CD4-positive, alpha-beta T cell treated with Interleukin-6 for 4 hours (primary cell): ENCODE measurements around the gene SHC1.

Experiments
- DNase-seq: peaks from one replicate; pipeline ENCODE4 v3.0.0-alpha.2; 2020; ENCODE audit warnings: mixed read lengths

The SHC1 gene

GRCh38 chr1:155007251-155007828, 36.8 kb upstream of the SHC1 start:
- DNase-seq = no peak

GRCh38 chr1:155006601-155007101, 36.1 kb upstream of the SHC1 start:
- DNase-seq = peak; percentile 50

GRCh38 chr1:155005076-155006011, 34.8 kb upstream of the SHC1 start:
- DNase-seq = peak; percentile 68

- no peak for DNase-seq
Measured at GRCh38 chr1:155004352-155005075, 34.0 kb upstream of the SHC1 start.

- no peak for DNase-seq
Measured at GRCh38 chr1:155003766-155004351, 33.3 kb upstream of the SHC1 start.

GRCh38 chr1:155003227-155003765, 32.7 kb upstream of the SHC1 start:
- DNase-seq = peak; percentile 44

GRCh38 chr1:155002464-155003226, 32.1 kb upstream of the SHC1 start, which contains the start of gene ZBTB7B:
ZBTB7B (plus strand) TSS chr1:155002802; CDS start chr1:155014661, 11,859 bp downstream.
- DNase-seq = no peak

- DNase-seq = peak; percentile 99
Measured at GRCh38 chr1:155001675-155002463, 31.3 kb upstream of the SHC1 start.

- DNase-seq = no peak
Measured at GRCh38 chr1:155001425-155001674, 30.8 kb upstream of the SHC1 start.

- peak; percentile 79 for DNase-seq
Measured at GRCh38 chr1:155000726-155001424, 30.3 kb upstream of the SHC1 start.

GRCh38 chr1:155000411-155000725, 29.8 kb upstream of the SHC1 start:
- peak; percentile 39 for DNase-seq

- DNase-seq = peak; percentile 45
Measured at GRCh38 chr1:154999571-155000410, 29.2 kb upstream of the SHC1 start.

- DNase-seq = peak; percentile 81
Measured at GRCh38 chr1:154998818-154999570, 28.4 kb upstream of the SHC1 start.

GRCh38 chr1:154998201-154998780, 27.7 kb upstream of the SHC1 start:
- no peak for DNase-seq

GRCh38 chr1:154996966-154997701, 26.6 kb upstream of the SHC1 start:
- DNase-seq = no peak

- DNase-seq = peak; percentile 47
Measured at GRCh38 chr1:154995301-154995983, 24.9 kb upstream of the SHC1 start.

- no peak for DNase-seq
Measured at GRCh38 chr1:154994591-154994990, 24.0 kb upstream of the SHC1 start.
